Spleen (tissue), 11 donors: ENCODE results near the gene C1orf35. TPM values are rescaled to one million over a fixed set of nuclear protein-coding genes. Genes with fewer than 3 reads are reported as not detected.
A peak's percentile ranks its signal among the peaks of the same experiment; 100 is the strongest.

Experiments used
- DNase-seq: peaks from one replicate; pipeline ENCODE4 v3.0.0-alpha.2; 2020
- H3K27ac ChIP-seq, 8 donors: fragments of 200-600 bp; sonication (generic) in 7 of 8; 1 replicate in 4 of 8; 2 replicates in 4 of 8; pipeline versions ENCODE4 v1.5.0 to v1.8.0; 2016 to 2021; ENCODE audit warnings: inconsistent platforms in 4 of 8, mild to moderate bottlenecking in 4 of 8, moderate library complexity in 1 of 8
- H3K27me3 ChIP-seq, 7 donors: fragments of 200-600 bp; sonication (generic) in 6 of 7; replicated peaks in 1 of 7; 1 replicate in 4 of 7; 2 replicates in 3 of 7; pipeline versions ENCODE4 v1.5.0 to v1.8.0; 2016 to 2021; ENCODE audit warnings: inconsistent platforms in 3 of 7, mild to moderate bottlenecking in 1 of 7
- H3K36me3 ChIP-seq, 6 donors: fragments of 200-600 bp; sonication (generic) in 5 of 6; 1 replicate in 4 of 6; 2 replicates in 2 of 6; pipeline versions ENCODE4 v1.5.0 to v1.8.0; 2016 to 2021; ENCODE audit warnings: inconsistent platforms in 2 of 6
- H3K4me1 ChIP-seq, 6 donors: fragments of 200-600 bp; sonication (generic) in 5 of 6; 1 replicate in 3 of 6; 2 replicates in 3 of 6; pipeline versions ENCODE4 v1.5.0 to v1.8.0; 2016 to 2021; ENCODE audit warnings: inconsistent platforms in 3 of 6
- H3K4me3 ChIP-seq, 8 donors: fragments of 200-600 bp; sonication (generic) in 7 of 8; 1 replicate in 4 of 8; 2 replicates in 4 of 8; pipeline versions ENCODE4 v1.5.0 to v1.8.0; 2016 to 2021; ENCODE audit warnings: inconsistent platforms in 4 of 8, mild to moderate bottlenecking in 4 of 8, moderate library complexity in 2 of 8
- H3K9me3 ChIP-seq, 8 donors: fragments of 200-600 bp; sonication (generic) in 7 of 8; 1 replicate in 4 of 8; 2 replicates in 4 of 8; pipeline versions ENCODE4 v1.5.0 to v1.8.0; 2016 to 2021; ENCODE audit warnings: inconsistent platforms in 4 of 8
- CTCF ChIP-seq, 11 experiments: fragments of 200-600 bp in 7 of 11; fragments of 450-650 bp in 4 of 11; sonication (generic) in 4 of 11; IDR thresholded peaks in 8 of 11; conservative IDR thresholded peaks in 3 of 11; 1 replicate in 7 of 11; 2 replicates in 4 of 11; pipeline versions ENCODE4 v1.4.0 to v1.8.0; 2016 to 2021; ENCODE audit warnings: antibody characterized with exemption in 11 of 11, inconsistent platforms in 4 of 11, mild to moderate bottlenecking in 1 of 11
- POLR2A ChIP-seq, 3 donors: fragments of 450-650 bp; IDR thresholded peaks; one replicate each; pipeline ENCODE4 v1.5.1; 2017; ENCODE audit warnings: antibody characterized with exemption in 3 of 3, mild to moderate bottlenecking in 1 of 3
- POLR2AphosphoS5 ChIP-seq, 3 donors: sonication (generic); formaldehyde crosslinking; IDR thresholded peaks; one replicate each; pipeline ENCODE4 v1.5.1; 2017; ENCODE audit warnings: antibody characterized with exemption in 3 of 3
- WGBS, 5 donors: extraction: QIAGEN DNeasy Blood & Tissue Kit in 3 of 5; methylation state at CpG; one replicate each; pipeline versions ENCODE4 v1.1.5 to v1.1.7; 2013 to 2018; 5-methylcytosine and 5-hydroxymethylcytosine counted together
- intact Hi-C: fragments of 100-400 bp; cut with DNase I; formaldehyde crosslinking; loops from one replicate; pipeline ENCODE4 v1.15.0; 2023; ENCODE audit warnings: low total_unique reads
- polyA plus RNA-seq, 3 donors: library from polyadenylated mRNA; stranded (reverse); fragments of 200-250 nt; gene quantifications; one replicate each; pipeline ENCODE4 v1.2.1, GENCODE V29; 2013
- total RNA-seq, 7 donors: library from RNA; depleted of rRNA in 3 of 7; stranded (reverse); fragments of >200 nt in 3 of 7; fragmentation: NEBNext Ultra II Directional in 4 of 7; extraction: Animal tissue kit (Norgen Biotek cat#: 25700) in 4 of 7; gene quantifications; one replicate each; pipeline versions ENCODE4 v1.1.0 to v1.2.1, GENCODE V29; 2016 to 2021
- donor health status: healthy with polysubstance abuse.
- donor health status: DM: no; HTN: no; CAD: no; lungs with moderate emphysema.
- donor health status: DM: no; HTN: no; CAD: no.
- donor health status: Bipolar disorder and iron deficiency.
- donor health status: healthy.
- donor health status: DM: no; HTN: no; CAD: no.
- donor health status: DM: yes; HTN: yes; CAD: no.

The C1orf35 gene
- total and polyA plus RNA-seq, 10 donors = 7.3 to 23.4 (median 12.5) TPM

GRCh38 chr1:228062812-228063211 is 40.3 kb downstream of the C1orf35 start:
- no peak overlapping the region for H3K27ac ChIP-seq
- 59 to 76% (median 67%) methylated on average over 3 to 4 of the region's 4 CpGs for WGBS, 5 donors
- DNase-seq = peak; percentile 51
- H3K4me3 ChIP-seq = no peak overlapping the region
- no peak for TF ChIP-seq POLR2A (IDR thresholded peaks at IDR 0.05)
- TF ChIP-seq CTCF (IDR thresholded peaks at IDR 0.05 in 8 of 11, conservative IDR thresholded peaks at IDR 0.05 in 3 of 11) = no peak
- no peak for TF ChIP-seq POLR2AphosphoS5 (IDR thresholded peaks at IDR 0.05)
- peaks cover 26 to 100% (median 94%) of the 10 kb centered on the region in 7 donors for H3K27me3 ChIP-seq
- intact Hi-C loops = no loop called here
- no peaks in the 10 kb centered on the region for H3K36me3 ChIP-seq
- H3K4me1 ChIP-seq = peaks cover 0 to 25% (median 19%) of the 10 kb centered on the region in 6 donors
- H3K9me3 ChIP-seq = no peaks in the 10 kb centered on the region

- peak; percentile 63 for DNase-seq
- intact Hi-C loops = no loop called here
- Histone ChIP-seq H3K4me3 (no peak overlapping the region), H3K4me1 (peaks cover 0 to 25% (median 19%) of the 10 kb centered on the region in 6 donors), H3K27me3 (peaks cover 26 to 100% (median 94%) of the 10 kb centered on the region in 7 donors), H3K27ac (no peak overlapping the region), H3K36me3 (no peaks in the 10 kb centered on the region), H3K9me3 (no peaks in the 10 kb centered on the region)
- no peak for TF ChIP-seq CTCF (IDR thresholded peaks at IDR 0.05 in 8 of 11, conservative IDR thresholded peaks at IDR 0.05 in 3 of 11)
- no peak for TF ChIP-seq POLR2A (IDR thresholded peaks at IDR 0.05)
- no peak for TF ChIP-seq POLR2AphosphoS5 (IDR thresholded peaks at IDR 0.05)
- WGBS, 5 donors = 89 to 93% (median 91%) methylated on average over 7 to 9 of the region's 9 CpGs
These were observed 40.9 kb downstream of the C1orf35 start for GRCh38 chr1:228062085-228062791.

- H3K4me3 ChIP-seq = no peak overlapping the region
- peak; percentile 34 for DNase-seq
- H3K27ac ChIP-seq = no peak overlapping the region
- WGBS, 5 donors = 61 to 78% (median 73%) methylated on average over 4 to 10 of the region's 10 CpGs
- TF ChIP-seq CTCF (IDR thresholded peaks at IDR 0.05 in 8 of 11, conservative IDR thresholded peaks at IDR 0.05 in 3 of 11) (no peak), POLR2AphosphoS5 (IDR thresholded peaks at IDR 0.05) (no peak), POLR2A (IDR thresholded peaks at IDR 0.05) (no peak)
- intact Hi-C loops = no loop called here
- H3K36me3 ChIP-seq = no peaks in the 10 kb centered on the region
- peaks cover 0 to 25% (median 19%) of the 10 kb centered on the region in 6 donors for H3K4me1 ChIP-seq
- H3K9me3 ChIP-seq = no peaks in the 10 kb centered on the region
- H3K27me3 ChIP-seq = peaks cover 26 to 94% (median 87%) of the 10 kb centered on the region in 7 donors
These were observed 41.6 kb downstream of the C1orf35 start for GRCh38 chr1:228061411-228062084.
